LNCAP (cell line): ENCODE data around the gene ZNF831.

Experiments used
- TF ChIP-seq, protein P1 (sequence below): fragments of 450-650 bp; IDR thresholded peaks from 2 replicates; pipeline ENCODE4 v1.5.1; 2017; ENCODE audit warnings: mild to moderate bottlenecking

The ZNF831 gene

DNA sequence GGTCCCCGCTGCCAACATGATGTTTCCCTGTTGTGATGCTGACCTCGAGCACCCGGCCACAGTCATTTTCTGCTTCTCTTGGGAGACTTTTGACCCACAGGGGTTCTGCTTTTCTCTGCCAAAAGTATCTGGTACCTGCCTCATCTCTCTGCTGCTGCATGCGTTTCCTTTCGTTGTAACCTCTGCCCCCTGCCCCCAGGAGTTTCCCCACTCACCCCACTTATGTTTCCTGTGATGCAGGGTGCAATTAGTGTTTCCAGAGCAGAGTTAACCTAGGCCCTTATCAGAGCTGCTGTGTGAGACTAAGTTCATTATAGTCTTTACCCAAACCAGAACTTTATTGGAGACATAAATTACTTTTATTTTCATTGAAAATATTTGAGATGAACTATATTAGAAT is 71.6 kb downstream of the ZNF831 start:
- TF ChIP-seq, protein P1, sequence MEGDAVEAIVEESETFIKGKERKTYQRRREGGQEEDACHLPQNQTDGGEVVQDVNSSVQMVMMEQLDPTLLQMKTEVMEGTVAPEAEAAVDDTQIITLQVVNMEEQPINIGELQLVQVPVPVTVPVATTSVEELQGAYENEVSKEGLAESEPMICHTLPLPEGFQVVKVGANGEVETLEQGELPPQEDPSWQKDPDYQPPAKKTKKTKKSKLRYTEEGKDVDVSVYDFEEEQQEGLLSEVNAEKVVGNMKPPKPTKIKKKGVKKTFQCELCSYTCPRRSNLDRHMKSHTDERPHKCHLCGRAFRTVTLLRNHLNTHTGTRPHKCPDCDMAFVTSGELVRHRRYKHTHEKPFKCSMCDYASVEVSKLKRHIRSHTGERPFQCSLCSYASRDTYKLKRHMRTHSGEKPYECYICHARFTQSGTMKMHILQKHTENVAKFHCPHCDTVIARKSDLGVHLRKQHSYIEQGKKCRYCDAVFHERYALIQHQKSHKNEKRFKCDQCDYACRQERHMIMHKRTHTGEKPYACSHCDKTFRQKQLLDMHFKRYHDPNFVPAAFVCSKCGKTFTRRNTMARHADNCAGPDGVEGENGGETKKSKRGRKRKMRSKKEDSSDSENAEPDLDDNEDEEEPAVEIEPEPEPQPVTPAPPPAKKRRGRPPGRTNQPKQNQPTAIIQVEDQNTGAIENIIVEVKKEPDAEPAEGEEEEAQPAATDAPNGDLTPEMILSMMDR = no peak

DNA sequence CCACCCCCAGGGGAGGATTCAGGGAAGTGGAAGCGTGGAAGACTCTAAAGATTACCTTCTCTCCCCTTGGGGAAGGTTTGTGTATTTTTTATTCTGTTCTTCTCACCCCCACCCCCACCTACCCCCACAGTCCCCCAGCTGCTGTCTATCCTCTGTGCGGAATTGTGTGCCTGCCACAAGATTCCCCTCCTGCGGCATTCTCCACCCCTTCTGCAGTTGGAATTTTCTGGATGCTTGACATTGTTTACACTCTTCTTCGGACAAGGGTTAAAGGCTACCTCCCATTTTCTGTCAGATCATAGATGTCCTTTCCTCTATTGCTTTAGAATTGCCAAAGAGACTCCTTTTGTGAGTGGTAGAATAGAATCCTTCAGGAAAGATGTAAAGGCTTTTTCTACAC is 76.4 kb downstream of the ZNF831 start:
- TF ChIP-seq, protein P1 = no peak

DNA sequence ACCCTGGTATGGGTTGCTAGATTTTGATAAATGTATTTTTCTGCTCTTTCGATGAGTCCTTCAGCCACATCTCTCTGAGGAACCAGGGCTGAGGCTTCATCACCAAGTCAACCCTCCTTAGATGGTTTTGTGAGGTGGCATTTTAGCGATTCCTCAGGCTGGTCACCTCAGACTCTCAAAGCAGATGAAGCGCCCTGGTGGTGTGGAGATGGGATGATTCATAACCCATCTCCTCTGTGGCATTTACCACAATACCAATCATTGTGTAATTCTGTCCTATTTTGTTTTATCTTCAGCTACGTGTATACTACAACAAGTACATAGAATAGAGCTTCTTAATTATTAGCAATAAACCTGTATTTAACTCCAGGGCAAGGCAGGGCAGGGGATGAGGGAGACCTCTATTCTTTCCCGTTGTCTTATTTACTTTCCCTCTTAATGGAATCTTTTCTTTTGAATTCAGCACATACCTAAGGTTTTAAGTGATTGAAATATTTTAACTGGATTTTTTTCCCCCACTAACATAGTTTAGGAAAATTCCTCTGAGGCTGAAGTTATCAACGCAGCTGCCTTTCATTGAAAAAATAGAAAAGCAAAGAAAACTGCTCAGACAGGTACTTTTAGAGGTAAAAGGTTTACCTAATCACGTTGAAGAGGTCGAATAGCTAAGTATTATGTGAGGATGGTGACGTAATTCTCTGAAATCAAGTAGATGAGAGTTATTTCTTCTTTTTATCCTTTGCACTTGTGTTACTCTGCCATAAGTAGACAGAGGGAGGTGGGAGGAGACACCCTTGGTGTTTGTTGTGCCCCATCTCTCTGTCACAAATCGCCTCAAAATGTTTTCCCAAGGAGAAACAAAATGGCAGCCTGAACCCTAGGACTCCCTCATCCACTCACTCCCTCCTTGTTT is 79.3 kb downstream of the ZNF831 start:
- TF ChIP-seq, protein P1 = no peak

DNA sequence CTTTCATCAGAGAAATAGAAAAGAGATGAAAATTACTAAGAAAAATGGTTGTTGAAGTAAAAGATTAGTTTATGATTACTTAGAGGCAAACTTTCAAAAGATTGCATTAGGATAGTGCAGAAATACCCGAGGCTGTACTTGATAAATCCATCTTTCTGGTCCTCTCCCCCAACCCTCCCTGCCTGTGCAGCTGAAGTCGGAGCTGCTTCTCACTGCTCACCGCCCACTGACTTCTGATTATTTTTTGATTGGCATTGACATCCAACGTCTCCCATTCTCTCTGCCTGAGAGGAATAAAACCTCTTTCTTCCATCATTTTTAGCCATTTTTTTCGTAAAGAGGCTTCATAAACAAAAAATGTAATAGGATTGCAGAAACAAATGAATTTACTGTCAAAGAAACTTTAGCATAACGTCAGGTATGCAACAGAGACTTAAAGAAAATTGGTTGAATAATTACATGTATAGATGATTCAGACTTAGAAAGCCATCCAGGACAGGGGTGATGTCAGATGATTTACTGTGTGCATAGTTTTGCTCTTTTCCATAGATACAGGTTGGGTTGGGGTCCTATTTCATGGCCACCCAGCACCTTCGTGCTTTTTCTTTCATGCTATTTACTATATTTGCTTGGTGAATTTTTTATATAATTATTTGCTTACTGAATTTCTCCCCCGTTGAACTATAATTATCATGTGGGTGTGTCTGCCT is 83.2 kb downstream of the ZNF831 start:
- TF ChIP-seq, protein P1 = no peak

DNA sequence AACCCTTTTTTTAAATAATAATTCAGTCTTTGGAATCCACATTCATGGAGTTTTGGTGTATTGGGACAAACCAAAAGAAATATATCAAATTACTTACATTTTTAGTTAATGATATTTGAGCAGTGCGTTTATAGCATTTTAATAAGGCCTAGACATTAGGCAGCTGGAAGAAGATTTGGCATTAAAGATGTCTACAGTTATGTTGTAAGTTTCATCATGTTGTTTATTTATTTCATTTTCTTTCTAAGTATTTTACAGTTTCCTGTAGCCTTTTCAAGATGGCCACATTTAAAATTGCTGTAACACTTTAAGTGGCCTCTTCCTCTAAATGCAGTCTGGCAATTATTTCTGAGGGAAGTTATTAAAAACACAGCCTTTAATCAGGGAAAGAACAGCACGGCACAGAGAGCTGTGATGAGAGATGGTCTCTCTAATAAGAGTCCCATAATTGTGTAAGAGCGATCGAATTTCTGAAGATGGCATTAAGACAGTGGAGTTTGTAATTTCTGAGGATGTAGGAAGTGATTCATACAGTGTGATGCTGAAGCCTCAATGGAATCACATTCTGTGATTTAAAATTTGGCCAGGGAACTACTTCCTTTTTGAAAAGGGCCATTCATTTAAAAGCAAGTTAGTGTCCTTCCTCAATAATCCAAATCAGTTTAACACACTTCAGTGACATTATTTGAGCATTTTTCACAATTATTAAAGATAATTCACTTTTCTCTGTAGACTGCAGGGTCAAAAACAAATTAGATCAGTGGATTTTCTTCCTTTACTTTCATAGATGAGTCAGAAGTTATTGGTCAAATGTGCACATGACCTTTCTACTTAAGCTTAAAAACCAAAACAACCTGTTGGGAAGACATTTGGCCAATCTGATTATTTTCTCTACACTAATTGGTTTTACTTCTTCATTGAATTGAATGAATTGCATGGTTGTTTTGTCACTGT is 84.4 kb downstream of the ZNF831 start:
- TF ChIP-seq, protein P1 = no peak

DNA sequence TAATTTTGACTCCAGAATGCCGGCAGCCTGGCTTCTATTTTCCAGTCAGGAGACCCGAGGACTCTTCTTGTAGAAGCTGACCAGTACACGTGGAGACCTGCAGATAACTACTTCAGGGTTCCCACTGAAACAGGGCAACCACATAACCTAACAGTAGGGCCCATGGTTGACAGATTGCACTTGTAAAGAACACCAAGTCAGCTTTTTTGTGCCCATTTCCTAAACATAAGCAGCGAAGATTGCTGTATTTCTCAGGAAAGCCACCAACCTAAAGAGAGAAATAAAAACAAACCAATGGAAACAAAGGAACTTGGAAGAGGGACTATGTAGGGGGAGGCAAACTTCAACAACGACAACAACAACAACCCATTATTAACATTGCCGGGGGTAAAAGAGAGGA is 86.7 kb downstream of the ZNF831 start:
- TF ChIP-seq, protein P1 = no peak

DNA sequence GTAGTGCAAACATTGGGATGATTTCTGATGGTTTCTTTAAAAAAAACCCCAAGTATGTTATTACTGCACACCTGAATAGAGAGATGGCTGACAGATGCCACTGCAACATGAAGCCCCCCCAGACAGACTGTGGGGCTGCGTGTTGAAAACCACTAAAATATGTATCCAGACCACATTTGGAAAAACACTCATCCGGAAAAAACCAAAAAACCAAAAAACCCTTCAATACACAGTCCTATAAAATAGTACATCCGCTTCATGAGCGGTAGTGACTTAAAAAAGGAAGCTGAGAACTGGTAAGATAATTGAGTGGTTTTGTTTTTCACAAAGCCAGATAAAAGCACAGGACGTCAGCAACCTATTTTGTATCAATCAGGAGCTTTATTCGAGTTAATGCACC is 89.7 kb downstream of the ZNF831 start:
- TF ChIP-seq, protein P1 = no peak
